ENCODE data around the gene EFS. TPM values are rescaled to one million over a fixed set of nuclear protein-coding genes. Genes with fewer than 3 reads are reported as not detected.
"Not testable (repeated sequence)": the region's sequence is repeated elsewhere in the genome, so short reads cannot be mapped to it uniquely, and the experiment has no call there.

Gene EFS
- total RNA-seq, 2 donors from 2014 or later: not detected

DNA sequence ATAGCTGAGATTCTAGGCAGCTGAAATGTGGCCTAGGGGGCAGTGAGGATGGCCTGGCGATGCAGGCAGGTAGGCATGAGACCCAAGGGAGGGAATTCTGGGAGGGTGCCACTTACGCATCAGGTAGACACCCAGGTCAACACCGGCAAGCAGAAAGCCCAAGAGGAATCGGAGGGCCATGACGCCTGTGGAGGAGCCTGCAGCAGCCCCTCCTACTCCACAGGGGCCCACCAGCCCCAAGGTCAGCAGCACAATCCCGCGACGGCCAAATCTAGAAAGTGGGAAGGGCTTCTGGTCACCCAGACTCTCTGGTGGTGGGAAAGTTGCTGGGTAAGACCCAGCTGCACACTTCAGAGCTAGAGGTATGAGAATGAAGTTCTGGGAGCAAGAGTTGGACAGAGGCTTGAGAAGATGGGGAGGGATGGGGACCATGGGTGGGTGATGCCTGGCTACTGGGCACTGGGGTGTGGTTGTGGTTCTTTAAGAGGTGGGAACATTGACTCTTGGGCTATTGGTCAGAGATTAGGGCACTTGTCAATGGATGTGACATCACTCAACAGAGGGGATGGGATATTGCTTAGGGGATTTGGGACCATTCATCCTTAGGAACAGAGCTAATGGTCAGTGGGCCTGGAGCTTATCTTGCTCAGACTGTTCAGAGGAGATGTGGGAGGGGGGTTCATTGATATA lies 15.7 kb downstream of the EFS start:
- Mint-ChIP-seq H3K27ac (no peak overlapping the region), H3K27me3 (peaks cover 24% of the 10 kb centered on the region), H3K36me3 (ENCODE audit: low read depth) (no peaks in the 10 kb centered on the region), H3K9me3 (no peaks in the 10 kb centered on the region), H3K4me3 (no peak overlapping the region), H3K4me1 (peaks cover 8% of the 10 kb centered on the region)
- ATAC-seq (replicated peaks): no peak

DNA sequence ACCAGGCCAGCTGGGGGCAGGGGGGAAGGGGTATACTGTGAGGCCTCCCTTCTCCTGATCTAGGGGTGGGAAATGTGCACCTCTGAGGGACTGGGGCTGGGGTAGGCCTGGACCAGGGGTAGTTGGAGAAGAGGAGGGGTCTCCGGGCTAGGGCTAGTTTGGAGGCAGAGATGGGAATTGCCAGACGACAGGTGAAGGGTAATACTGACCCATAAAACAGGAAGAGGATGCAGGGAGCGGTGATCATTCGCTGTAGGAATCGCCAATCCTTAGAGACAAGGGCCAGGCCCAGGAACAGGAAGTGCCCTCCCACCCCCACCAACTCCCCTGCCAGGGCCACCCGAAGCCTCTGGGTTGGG lies 16.7 kb downstream of the EFS start:
- H3K9me3 Mint-ChIP-seq: no peaks in the 10 kb centered on the region
- no peak overlapping the region for H3K4me3 Mint-ChIP-seq
- ATAC-seq (replicated peaks): no peak
- H3K27me3 Mint-ChIP-seq: peaks cover 13% of the 10 kb centered on the region
- H3K36me3 Mint-ChIP-seq (ENCODE audit: low read depth): no peaks in the 10 kb centered on the region
- no peak overlapping the region for H3K27ac Mint-ChIP-seq
- peaks cover 5% of the 10 kb centered on the region for H3K4me1 Mint-ChIP-seq

DNA sequence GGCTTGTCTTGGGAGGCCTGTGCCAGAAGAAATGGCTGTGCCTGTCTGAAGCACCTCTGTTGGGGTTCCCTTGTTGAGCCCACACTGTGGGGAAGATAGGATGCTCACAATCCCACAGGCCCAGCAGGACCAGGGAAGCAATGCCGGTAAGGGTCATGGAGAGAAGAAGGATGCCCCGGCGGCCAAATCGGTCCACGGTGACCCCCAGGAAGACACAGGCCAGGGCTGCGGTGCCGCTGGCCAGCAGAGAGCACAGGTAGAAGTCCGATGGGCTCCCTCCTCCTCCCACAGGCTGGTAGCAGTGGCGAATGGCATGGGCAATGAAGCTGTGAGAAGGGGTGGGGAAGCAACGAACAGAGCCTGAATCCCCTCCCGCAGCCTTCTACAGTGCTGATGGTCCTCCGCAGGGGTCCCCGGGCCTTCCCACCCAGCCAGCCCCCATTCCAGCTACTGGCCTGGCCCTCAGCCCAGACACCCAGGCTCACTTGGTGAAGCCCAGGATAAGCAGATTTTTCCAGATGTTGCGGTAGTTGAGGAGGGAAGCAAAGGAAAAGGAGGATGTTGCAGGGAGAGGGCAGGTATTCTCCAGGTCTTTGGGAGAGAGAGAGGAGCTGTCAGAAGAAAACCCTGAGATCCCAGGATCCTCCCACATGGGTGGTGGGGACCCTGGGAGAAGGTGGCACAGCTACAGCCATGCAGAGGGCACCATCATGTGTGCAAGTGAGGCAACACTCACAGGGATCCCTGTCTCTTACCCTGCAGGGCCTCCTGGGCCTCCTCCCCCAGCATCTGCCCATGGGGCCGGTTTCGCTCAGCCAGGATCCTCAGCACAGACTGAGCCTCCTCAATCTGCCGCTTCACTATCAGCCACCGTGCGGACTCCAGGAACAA lies 17.3 kb downstream of the EFS start:
- no peaks in the 10 kb centered on the region for H3K4me1 Mint-ChIP-seq
- H3K4me3 Mint-ChIP-seq: no peak overlapping the region
- H3K27me3 Mint-ChIP-seq: peaks cover 10% of the 10 kb centered on the region
- H3K36me3 Mint-ChIP-seq (ENCODE audit: low read depth): no peaks in the 10 kb centered on the region
- no peaks in the 10 kb centered on the region for H3K9me3 Mint-ChIP-seq
- ATAC-seq (replicated peaks): no peak
- no peak overlapping the region for H3K27ac Mint-ChIP-seq

DNA sequence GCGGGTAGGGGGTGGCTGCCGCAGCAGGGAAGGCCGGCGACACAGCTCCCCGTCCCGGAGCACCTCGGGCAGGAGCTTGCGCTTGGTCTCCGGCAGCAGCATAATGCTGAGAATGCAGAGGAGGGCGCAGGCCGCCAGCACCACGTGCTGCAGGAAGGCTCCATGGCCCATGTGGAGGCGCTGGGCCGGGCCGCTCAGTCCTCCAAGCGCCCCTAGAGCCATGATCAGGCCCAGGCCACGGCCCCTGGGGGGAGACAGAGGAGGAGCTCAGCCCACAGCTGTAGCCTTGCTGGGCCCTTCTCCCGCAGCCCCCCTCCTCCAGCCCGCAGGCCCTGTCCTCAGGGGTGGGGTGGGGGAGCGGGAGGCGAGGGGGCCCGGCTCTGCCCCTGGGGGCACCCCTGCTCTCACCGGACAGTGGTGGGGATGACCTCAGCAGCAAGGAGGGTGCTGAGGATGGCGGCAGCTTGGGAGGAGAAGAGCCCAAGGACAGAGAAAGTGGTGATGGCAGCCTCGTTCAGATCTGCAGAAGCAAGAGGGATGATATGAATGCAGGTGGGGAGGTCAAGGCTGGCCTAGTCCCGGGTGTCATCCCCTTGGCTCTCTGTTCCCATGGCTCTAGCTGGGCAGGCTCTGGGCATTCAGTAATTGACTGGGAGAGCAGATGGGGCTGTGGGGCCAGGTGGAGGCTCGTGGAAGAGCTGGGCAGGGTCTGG lies 18.1 kb downstream of the EFS start:
- Mint-ChIP-seq H3K4me3 (no peak overlapping the region), H3K27me3 (peaks cover 10% of the 10 kb centered on the region), H3K4me1 (no peaks in the 10 kb centered on the region), H3K9me3 (no peaks in the 10 kb centered on the region), H3K36me3 (ENCODE audit: low read depth) (no peaks in the 10 kb centered on the region), H3K27ac (no peak overlapping the region)
- no peak for ATAC-seq (replicated peaks)

- Mint-ChIP-seq H3K4me1 (no peaks in the 10 kb centered on the region), H3K27me3 (peaks cover 7% of the 10 kb centered on the region), H3K4me3 (no peak overlapping the region), H3K36me3 (ENCODE audit: low read depth) (no peaks in the 10 kb centered on the region), H3K9me3 (no peaks in the 10 kb centered on the region), H3K27ac (no peak overlapping the region)
- no peak for ATAC-seq (replicated peaks)
Observed at GRCh38 chr14:23345987-23346692, 18.8 kb downstream of the EFS start.

DNA sequence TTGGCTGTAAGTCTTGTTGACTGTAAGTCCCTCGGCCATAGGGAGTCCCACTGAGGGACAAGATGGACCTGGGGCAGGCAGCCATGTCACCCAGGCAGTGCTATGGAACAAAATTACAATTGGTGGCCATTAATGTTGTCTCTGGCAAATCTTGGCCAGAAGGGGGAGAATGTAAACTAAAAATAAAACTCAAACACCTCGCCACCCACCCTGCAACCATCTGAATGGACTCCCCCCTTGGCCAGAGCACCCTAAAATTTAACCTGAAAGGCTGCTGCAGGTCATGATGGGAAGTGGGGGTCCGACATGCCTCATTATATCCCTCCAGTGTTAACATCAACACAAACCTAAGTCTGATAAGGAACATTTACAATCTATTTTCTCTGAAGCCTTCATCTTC lies 20.5 kb downstream of the EFS start:
- H3K4me1 Mint-ChIP-seq: no peaks in the 10 kb centered on the region
- H3K36me3 Mint-ChIP-seq (ENCODE audit: low read depth): no peaks in the 10 kb centered on the region
- H3K27me3 Mint-ChIP-seq: no peaks in the 10 kb centered on the region
- no peak overlapping the region for H3K4me3 Mint-ChIP-seq
- no peak overlapping the region for H3K27ac Mint-ChIP-seq
- no peaks in the 10 kb centered on the region for H3K9me3 Mint-ChIP-seq
- no peak for ATAC-seq (replicated peaks)

DNA sequence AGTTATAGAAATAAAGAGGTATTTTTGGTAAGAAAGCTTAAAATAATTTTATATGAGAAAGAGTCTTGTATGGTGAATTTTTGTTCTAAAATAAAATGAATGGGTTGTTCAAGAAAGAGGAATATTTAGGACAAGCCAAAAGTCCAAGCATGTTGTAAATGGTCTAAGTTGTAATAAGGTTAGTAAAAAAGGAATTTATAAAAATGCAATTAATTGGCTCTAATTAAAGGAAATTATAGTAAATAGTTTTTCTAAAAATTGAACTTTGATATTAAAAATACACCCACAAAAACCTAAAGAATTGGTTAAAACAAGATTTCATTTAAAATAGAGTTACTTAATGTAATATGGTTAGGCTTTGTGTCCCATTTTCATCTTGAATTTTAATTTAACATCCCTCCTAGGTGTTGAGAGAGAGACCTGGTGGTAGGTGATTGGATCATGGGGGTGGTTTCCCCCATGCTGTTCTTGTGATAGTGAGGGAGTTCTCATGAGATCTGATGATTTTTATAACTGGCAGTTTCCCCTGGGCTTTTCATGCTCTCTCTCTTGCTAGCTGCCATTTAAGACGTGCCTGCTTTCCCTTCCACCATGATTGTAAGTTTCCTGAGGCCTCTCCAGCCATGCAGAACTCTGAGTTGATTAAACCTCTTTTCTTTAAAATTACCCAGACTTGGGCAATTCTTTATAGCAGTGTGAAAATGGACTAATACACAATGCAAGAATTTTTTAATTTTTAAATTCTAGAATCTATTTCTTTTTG lies 25.3 kb downstream of the EFS start:
- Mint-ChIP-seq H3K27ac (no peak overlapping the region), H3K4me1 (no peaks in the 10 kb centered on the region), H3K4me3 (no peak overlapping the region), H3K36me3 (ENCODE audit: low read depth) (no peaks in the 10 kb centered on the region), H3K27me3 (peaks cover 8% of the 10 kb centered on the region), H3K9me3 (no peaks in the 10 kb centered on the region)
- ATAC-seq (replicated peaks): no peak

GRCh38 chr14:23335623-23336022 lies 29.3 kb downstream of the EFS start:
- Mint-ChIP-seq H3K27ac (no peak overlapping the region), H3K9me3 (no peaks in the 10 kb centered on the region)
- ATAC-seq (replicated peaks): no peak

GRCh38 chr14:23327947-23328744 lies 36.8 kb downstream of the EFS start:
- Mint-ChIP-seq H3K9me3 (no peaks in the 10 kb centered on the region), H3K36me3 (ENCODE audit: low read depth) (peaks cover 34% of the 10 kb centered on the region), H3K4me3 (no peak overlapping the region), H3K4me1 (peaks cover 3% of the 10 kb centered on the region), H3K27me3 (no peaks in the 10 kb centered on the region), H3K27ac (no peak overlapping the region)
- peak; percentile 89 for ATAC-seq (replicated peaks)

More at GRCh38 chr14:23335623-23336022, 29.3 kb downstream of the EFS start:
- H3K4me1 Mint-ChIP-seq: no peaks in the 10 kb centered on the region
- peaks cover 8% of the 10 kb centered on the region for H3K27me3 Mint-ChIP-seq
- H3K4me3 Mint-ChIP-seq: no peak overlapping the region
- H3K36me3 Mint-ChIP-seq (ENCODE audit: low read depth): no peaks in the 10 kb centered on the region

DNA sequence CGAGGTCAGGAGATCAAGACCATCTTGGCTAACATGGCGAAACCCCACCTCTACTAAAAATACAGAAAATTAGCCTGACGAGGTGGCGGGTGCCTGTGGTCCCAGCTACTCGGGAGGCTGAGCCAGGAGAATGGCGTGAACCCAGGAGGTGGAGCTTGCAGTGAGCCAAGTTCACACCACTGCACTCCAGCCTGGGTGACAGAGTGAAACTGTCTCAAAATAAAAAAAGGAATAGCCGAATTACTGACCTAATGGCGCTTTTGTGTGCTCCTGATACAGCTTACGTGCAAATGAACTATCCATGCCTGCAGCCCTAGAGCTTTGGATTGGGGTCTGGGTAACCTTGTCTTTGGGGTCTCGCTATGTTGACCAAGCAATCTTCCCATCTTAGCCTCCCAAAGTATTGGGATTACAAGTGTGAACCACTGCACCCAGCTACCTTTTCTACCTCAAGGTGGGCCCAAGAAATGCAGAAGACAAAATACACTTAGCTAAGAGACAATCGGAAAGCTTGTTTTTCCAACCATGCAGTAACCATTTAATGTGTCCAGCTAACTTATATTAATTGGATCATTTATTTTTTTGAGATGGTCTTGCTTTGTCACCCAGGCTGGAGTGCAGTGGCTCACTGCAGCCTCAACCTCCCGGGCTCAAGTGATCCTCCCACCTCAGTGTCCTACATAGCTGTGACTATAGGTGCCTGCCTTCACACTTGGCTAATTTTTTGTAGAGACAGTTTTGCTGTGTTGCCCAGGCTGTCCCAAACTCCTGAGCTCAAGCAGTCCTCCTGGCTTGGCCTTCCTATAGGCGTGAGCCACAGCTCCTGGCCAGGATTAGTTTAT lies 38.3 kb downstream of the EFS start:
- no peaks in the 10 kb centered on the region for H3K9me3 Mint-ChIP-seq
- no peak overlapping the region for H3K27ac Mint-ChIP-seq
- no peak for ATAC-seq (replicated peaks)
- peaks cover 48% of the 10 kb centered on the region for H3K36me3 Mint-ChIP-seq (ENCODE audit: low read depth)
- no peak overlapping the region for H3K4me3 Mint-ChIP-seq
- no peaks in the 10 kb centered on the region for H3K27me3 Mint-ChIP-seq
- peaks cover 10% of the 10 kb centered on the region for H3K4me1 Mint-ChIP-seq

DNA sequence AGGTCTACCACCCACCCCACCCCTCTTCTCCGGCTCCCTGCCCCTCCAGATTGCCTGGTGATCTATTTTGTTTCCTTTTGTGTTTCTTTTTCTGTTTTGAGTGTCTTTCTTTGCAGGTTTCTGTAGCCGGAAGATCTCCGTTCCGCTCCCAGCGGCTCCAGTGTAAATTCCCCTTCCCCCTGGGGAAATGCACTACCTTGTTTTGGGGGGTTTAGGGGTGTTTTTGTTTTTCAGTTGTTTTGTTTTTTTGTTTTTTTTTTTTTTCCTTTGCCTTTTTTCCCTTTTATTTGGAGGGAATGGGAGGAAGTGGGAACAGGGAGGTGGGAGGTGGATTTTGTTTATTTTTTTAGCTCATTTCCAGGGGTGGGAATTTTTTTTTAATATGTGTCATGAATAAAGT lies 39.2 kb downstream of the EFS start:
- peaks cover 48% of the 10 kb centered on the region for H3K36me3 Mint-ChIP-seq (ENCODE audit: low read depth)
- not testable (repeated sequence) for H3K27me3 Mint-ChIP-seq; H3K9me3 Mint-ChIP-seq; H3K27ac Mint-ChIP-seq; ATAC-seq (replicated peaks); H3K4me3 Mint-ChIP-seq
- H3K4me1 Mint-ChIP-seq: peaks cover 10% of the 10 kb centered on the region

DNA sequence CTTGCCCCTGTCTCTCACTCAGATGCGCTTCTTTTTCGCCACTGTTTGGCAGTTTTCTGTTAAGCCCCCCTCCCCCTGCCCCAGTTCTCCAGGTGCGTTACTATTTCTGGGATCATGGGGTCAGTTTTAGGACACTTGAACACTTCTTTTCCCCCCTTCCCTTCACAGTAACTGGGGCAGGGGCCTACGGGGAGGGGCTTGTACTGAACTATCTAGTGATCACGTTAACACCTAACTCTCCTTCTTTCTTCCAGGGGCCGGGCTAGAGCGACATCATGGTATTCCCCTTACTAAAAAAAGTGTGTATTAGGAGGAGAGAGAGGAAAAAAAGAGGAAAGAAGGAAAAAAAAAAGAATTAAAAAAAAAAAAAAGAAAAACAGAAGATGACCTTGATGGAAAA lies 40.0 kb downstream of the EFS start:
- H3K4me3 Mint-ChIP-seq: no peak overlapping the region
- peaks cover 48% of the 10 kb centered on the region for H3K36me3 Mint-ChIP-seq (ENCODE audit: low read depth)

More for the DNA sequence above, 40.0 kb downstream of the EFS start:
- no peaks in the 10 kb centered on the region for H3K9me3 Mint-ChIP-seq
- H3K27me3 Mint-ChIP-seq: no peaks in the 10 kb centered on the region
- no peak overlapping the region for H3K27ac Mint-ChIP-seq
- H3K4me1 Mint-ChIP-seq: peaks cover 14% of the 10 kb centered on the region
- ATAC-seq (replicated peaks): no peak
